ENCODE results near the gene TIGD3. TPM values are rescaled to one million over a fixed set of nuclear protein-coding genes. Genes with fewer than 3 reads are reported as not detected.
A peak's percentile ranks its signal among the peaks of the same experiment; 100 is the strongest.

The TIGD3 gene
- total and polyA plus RNA-seq, 2 of the 13 experiments (the other 11 are each of a cell fraction or from before 2014, with no cell fraction given), result 0.49 to 4.9 TPM

- TF ChIP-seq NFKBIZ (CRISPR knock-in tag; IDR thresholded peaks at IDR 0.05) (no peak), SKI (IDR thresholded peaks at IDR 0.05; ENCODE audit: partially characterized antibody) (no peak), TRAFD1 (CRISPR knock-in tag; IDR thresholded peaks at IDR 0.05; ENCODE audit: borderline replicate concordance) (no peak), GPN1 (CRISPR knock-in tag; IDR thresholded peaks at IDR 0.05; ENCODE audit: borderline replicate concordance) (no peak), ZNF616 (CRISPR knock-in tag; IDR thresholded peaks at IDR 0.05; ENCODE audit: low read depth) (no peak), U2AF1 (optimal IDR thresholded peaks at IDR 0.05; ENCODE audit: low read depth, low read length) (no peak), PAWR (CRISPR knock-in tag; IDR thresholded peaks at IDR 0.05; ENCODE audit: borderline replicate concordance) (no peak), PBX2 (CRISPR knock-in tag; IDR thresholded peaks at IDR 0.05) (peak; percentile 28; the same call in 1 of the 2 replicates), ZNF598 (CRISPR knock-in tag; IDR thresholded peaks at IDR 0.05; ENCODE audit: borderline replicate concordance) (no peak), ZNF766 (CRISPR knock-in tag; IDR thresholded peaks at IDR 0.05; ENCODE audit: borderline replicate concordance) (no peak), RXRA (CRISPR knock-in tag; IDR thresholded peaks at IDR 0.05) (no peak), ZNF572 (CRISPR knock-in tag; IDR thresholded peaks at IDR 0.05) (0 out of 2 replicates have a peak, but pooled peaks have one; percentile 53), PCBP1 (IDR thresholded peaks at IDR 0.05; ENCODE audit: borderline replicate concordance, low read depth, low read length) (no peak), HDAC1 (CRISPR knock-in tag; IDR thresholded peaks at IDR 0.05) (no peak), ZEB1 (IDR thresholded peaks at IDR 0.05; ENCODE audit: insufficient replicate concordance, low read depth) (no peak), XBP1 (CRISPR knock-in tag; IDR thresholded peaks at IDR 0.05) (no peak), ZNF609 (CRISPR knock-in tag; IDR thresholded peaks at IDR 0.05; ENCODE audit: borderline replicate concordance) (no peak), ZNF205 (CRISPR knock-in tag; IDR thresholded peaks at IDR 0.05) (no peak), SP5 (CRISPR knock-in tag; IDR thresholded peaks at IDR 0.05; ENCODE audit: borderline replicate concordance, low read depth) (0 out of 2 replicates have a peak, but pooled peaks have one; percentile 6), CERS6 (CRISPR knock-in tag; IDR thresholded peaks at IDR 0.05) (no peak), LBX2 (CRISPR knock-in tag; IDR thresholded peaks at IDR 0.05; ENCODE audit: borderline replicate concordance) (no peak)
These were observed 27.1 kb downstream of the TIGD3 start (continued) for GRCh38 chr11:65381716-65382032.
